Natural killer cell (primary cell): ENCODE measurements around the gene VSX1. TPM values are rescaled to one million over a fixed set of nuclear protein-coding genes. Genes with fewer than 3 reads are reported as not detected.
A peak's percentile ranks its signal among the peaks of the same experiment; 100 is the strongest.

Experiments
- ATAC-seq, 3 donors: fragments of 150-1000 bp in 2 of 3; fragments of 200-7000 bp in 1 of 3; cut with Tn5 transposase; 1 replicate in 1 of 3; 2 replicates in 2 of 3; pipeline ENCODE4 v1.10.0; 2021; ENCODE audit warnings: mild to moderate bottlenecking in 2 of 3, moderate library complexity in 2 of 3
- DNase-seq, 2 donors: peaks; one replicate each; pipeline versions ENCODE4 v3.0.0 to v3.0.0-alpha.2; 2013 to 2021; ENCODE audit warnings: mixed read lengths in 1 of 2
- H3K27ac ChIP-seq: one replicate; pipeline ENCODE4 v1.5.1; 2013; ENCODE audit warnings: mild to moderate bottlenecking, low read length
- H3K27me3 ChIP-seq: one replicate; pipeline ENCODE4 v1.6.1; 2013; ENCODE audit warnings: low read length; ENCODE audit not compliant: control insufficient read depth, insufficient read depth
- H3K36me3 ChIP-seq: one replicate; pipeline ENCODE4 v1.6.1; 2013; ENCODE audit warnings: low read length; ENCODE audit not compliant: control insufficient read depth, insufficient read depth
- H3K4me1 ChIP-seq: one replicate; pipeline ENCODE4 v1.6.1; 2013; ENCODE audit warnings: low read length; ENCODE audit not compliant: control insufficient read depth, insufficient read depth
- H3K4me3 ChIP-seq: one replicate; pipeline ENCODE4 v1.5.1; 2013; ENCODE audit warnings: low read length
- H3K9me3 ChIP-seq: one replicate; pipeline ENCODE4 v1.6.1; 2013; ENCODE audit warnings: low read length; ENCODE audit not compliant: control insufficient read depth, insufficient read depth
- H3K27ac Mint-ChIP-seq, 2 donors: one replicate each; pipeline ENCODE4 v1.8.0; 2022; ENCODE audit warnings: mild to moderate bottlenecking in 2 of 2, mixed read lengths in 2 of 2, moderate library complexity in 1 of 2
- H3K27me3 Mint-ChIP-seq, 2 donors: one replicate each; pipeline ENCODE4 v1.8.0; 2022; ENCODE audit warnings: low read depth in 2 of 2, mixed read lengths in 2 of 2
- H3K36me3 Mint-ChIP-seq: one replicate; pipeline ENCODE4 v1.8.0; 2022; ENCODE audit warnings: mixed read lengths
- H3K4me1 Mint-ChIP-seq, 2 donors: one replicate each; pipeline ENCODE4 v1.8.0; 2022; ENCODE audit warnings: mixed read lengths in 2 of 2
- H3K4me3 Mint-ChIP-seq: one replicate; pipeline ENCODE4 v1.8.0; 2022; ENCODE audit warnings: mild to moderate bottlenecking, moderate library complexity, mixed read lengths
- H3K9me3 Mint-ChIP-seq, 2 donors: one replicate each; pipeline ENCODE4 v1.8.0; 2022; ENCODE audit warnings: mixed read lengths in 2 of 2
- WGBS: methylation state at CpG from one replicate; pipeline ENCODE4 v1.1.7; 2013; ENCODE audit warnings: missing lambda C conversion rate; ENCODE audit not compliant: insufficient coverage; 5-methylcytosine and 5-hydroxymethylcytosine counted together
- intact Hi-C: fragments of 100-400 bp; cut with micrococcal nuclease; formaldehyde crosslinking; loops from one replicate; pipeline ENCODE4 v1.14.2; 2022
- total RNA-seq, 4 donors: library from RNA; stranded (reverse); fragments of 120-200 nt in 1 of 4; gene quantifications; one replicate each; pipeline versions ENCODE4 v1.2.3 to v1.2.4, GENCODE V29; 2013 to 2022
- TF ChIP-seq, protein P1 (sequence below): fragments of 200-600 bp; IDR thresholded peaks from one replicate; pipeline ENCODE4 v1.8.0; 2022; ENCODE audit warnings: antibody characterized with exemption

Gene VSX1
- total RNA-seq, 3 donors from 2014 or later (not counting 1 experiment from before 2014, with no cell fraction given), result not detected

DNA sequence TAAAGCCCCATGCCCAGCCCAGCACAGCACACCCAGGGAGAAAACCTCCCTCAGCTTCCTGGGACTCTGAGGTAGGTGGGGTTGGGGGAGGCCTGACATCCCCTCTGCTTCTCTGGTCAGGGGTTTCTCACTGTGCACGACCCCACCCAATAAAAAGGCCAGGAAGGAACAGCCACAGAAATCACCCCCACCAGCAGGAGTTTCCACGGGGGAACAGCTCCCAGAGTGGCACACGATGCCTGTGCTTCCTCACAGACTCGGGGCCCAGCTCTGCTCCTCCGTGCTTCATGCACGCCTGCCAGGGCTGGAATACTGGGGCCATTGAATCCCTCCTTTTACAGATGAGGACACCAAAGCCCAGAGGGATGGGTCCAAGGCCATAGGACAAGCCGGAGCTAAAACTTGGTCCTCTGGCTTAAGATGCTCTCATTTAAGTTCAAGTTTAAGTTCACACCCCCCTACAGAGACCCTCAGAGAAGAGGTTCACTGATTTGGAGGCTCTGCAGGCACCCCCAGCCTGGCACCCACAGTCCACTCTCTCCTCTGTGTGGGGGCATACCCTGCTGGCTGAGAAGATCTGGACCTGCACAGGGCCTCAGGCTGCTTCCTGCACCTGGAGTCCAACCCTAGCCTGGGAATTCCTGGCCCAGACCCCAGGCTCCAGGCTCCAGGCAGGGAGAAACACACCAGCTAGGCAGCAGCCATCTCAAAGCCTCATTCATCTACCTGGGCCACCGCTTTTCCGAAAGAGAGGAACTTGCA is 38.3 kb downstream of the VSX1 start:
- H3K9me3 Mint-ChIP-seq, result no peaks in the 10 kb centered on the region
- H3K4me1 ChIP-seq, result peaks cover 45% of the 10 kb centered on the region
- TF ChIP-seq, protein P1, sequence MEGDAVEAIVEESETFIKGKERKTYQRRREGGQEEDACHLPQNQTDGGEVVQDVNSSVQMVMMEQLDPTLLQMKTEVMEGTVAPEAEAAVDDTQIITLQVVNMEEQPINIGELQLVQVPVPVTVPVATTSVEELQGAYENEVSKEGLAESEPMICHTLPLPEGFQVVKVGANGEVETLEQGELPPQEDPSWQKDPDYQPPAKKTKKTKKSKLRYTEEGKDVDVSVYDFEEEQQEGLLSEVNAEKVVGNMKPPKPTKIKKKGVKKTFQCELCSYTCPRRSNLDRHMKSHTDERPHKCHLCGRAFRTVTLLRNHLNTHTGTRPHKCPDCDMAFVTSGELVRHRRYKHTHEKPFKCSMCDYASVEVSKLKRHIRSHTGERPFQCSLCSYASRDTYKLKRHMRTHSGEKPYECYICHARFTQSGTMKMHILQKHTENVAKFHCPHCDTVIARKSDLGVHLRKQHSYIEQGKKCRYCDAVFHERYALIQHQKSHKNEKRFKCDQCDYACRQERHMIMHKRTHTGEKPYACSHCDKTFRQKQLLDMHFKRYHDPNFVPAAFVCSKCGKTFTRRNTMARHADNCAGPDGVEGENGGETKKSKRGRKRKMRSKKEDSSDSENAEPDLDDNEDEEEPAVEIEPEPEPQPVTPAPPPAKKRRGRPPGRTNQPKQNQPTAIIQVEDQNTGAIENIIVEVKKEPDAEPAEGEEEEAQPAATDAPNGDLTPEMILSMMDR, result no peak
- H3K36me3 Mint-ChIP-seq, result no peaks in the 10 kb centered on the region
- no peak overlapping the region for H3K4me3 ChIP-seq
- no peaks in the 10 kb centered on the region for H3K27me3 Mint-ChIP-seq
- intact Hi-C loops, result no loop called here
- peak overlapping the region; percentile 84 for H3K4me3 Mint-ChIP-seq
- H3K27ac Mint-ChIP-seq, result peak overlapping the region; percentile 96
- no peaks in the 10 kb centered on the region for H3K27me3 ChIP-seq
- peaks cover 35% of the 10 kb centered on the region for H3K36me3 ChIP-seq
- no peaks in the 10 kb centered on the region for H3K9me3 ChIP-seq
- H3K27ac ChIP-seq, result peak overlapping the region; percentile 86
- WGBS, result 82% methylated on average over 9 of the region's 9 CpGs
- H3K4me1 Mint-ChIP-seq, result peaks cover 21 to 40% of the 10 kb centered on the region in 2 donors
- ATAC-seq (no peak), DNase-seq (no peak)

DNA sequence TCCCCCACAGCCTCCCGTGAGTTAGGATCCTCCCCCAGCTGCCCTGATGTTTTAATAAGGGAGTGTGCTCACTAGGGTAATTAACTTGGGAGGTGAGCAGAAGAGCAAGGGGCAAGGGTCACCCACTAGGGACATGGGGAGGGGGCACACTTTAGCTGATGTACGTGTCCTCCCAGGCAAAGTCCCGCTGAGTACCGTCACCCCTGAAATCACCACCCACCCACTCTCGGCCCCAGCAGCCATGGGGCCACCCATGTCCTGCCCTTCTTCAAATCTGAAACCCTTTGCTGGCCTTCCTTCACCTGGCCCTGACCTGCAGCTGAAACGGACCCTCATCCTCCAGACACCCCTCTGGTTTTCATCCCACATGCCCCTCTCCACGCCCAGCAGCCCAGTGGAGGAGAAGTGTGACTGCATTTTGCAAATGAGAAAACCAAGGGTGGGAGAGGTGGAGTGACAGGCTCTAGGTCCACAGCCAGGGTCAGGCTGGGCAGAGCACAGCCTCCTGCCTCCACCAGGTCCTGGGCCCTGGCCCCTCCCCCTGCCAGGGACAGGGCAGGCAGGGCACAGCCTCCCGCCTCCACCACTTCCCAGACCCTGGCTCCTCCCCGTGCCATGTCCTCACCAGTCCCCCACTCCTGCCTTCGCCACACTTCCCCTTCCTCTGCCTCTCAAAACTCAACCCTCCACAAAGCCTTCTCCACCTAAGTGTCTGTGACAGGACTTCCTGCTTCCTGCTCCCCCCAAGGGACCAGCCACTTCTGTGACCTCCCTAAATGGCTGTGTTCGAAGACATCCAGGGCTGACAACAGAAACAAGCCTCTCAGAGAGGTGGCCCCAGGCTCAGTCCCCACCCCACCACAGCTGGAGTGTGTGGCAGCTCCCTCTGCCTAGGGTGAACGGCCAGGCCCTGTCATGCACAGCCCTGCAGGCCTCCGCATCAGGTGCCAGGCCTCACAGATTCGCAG is 39.1 kb downstream of the VSX1 start:
- peak overlapping the region; percentile 84 for H3K4me3 Mint-ChIP-seq
- WGBS, result 41% methylated on average over 10 of the region's 14 CpGs
- H3K4me1 ChIP-seq, result peaks cover 54% of the 10 kb centered on the region
- DNase-seq, result peak; percentile 39 to 73
- intact Hi-C loops, result no loop called here
- no peaks in the 10 kb centered on the region for H3K36me3 Mint-ChIP-seq
- H3K4me3 ChIP-seq, result no peak overlapping the region
- H3K36me3 ChIP-seq, result peaks cover 28% of the 10 kb centered on the region
- H3K27ac ChIP-seq, result peak overlapping the region; percentile 86
- H3K9me3 Mint-ChIP-seq, result no peaks in the 10 kb centered on the region
- no peaks in the 10 kb centered on the region for H3K27me3 ChIP-seq
- no peaks in the 10 kb centered on the region for H3K27me3 Mint-ChIP-seq
- ATAC-seq, result peak; percentile 83 to 87 (median 85)
- H3K27ac Mint-ChIP-seq, result peak overlapping the region; percentile 96
- peaks cover 29 to 42% of the 10 kb centered on the region in 2 donors for H3K4me1 Mint-ChIP-seq
- H3K9me3 ChIP-seq, result no peaks in the 10 kb centered on the region
- TF ChIP-seq, protein P1, result no peak

DNA sequence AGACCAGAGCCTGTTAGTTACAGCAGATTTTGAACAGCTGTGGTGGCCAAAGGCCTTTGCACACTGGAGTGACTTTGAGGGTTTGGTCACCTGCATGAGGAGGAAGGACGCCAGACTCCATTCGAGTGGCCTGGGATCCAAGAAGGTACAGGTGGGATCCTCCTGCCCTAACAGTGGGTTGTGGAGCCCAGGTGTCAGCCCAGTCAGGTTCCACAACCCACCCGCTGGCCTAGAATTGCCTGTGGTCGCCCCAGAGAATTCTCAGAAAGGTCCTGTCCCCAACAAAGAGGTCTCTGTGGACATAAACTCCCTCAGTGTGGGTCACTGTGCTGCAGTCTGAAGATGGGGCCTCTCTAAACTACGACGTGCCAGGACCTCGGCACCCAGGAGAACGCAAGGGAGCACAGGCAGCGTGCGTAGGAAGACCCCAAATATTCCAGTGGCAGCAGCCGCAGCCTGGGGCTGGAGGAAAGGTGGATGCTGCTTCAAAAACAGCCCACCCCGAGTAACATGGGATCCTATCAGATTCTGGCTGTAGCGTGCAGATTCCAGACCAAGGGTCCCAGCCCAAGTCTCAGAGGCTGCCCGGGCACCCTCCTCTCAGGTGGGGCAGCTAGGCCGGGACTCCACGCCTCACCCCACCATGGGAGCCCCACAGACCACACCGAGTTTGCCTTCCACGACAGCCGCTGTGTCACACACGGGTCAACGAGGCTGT is 40.0 kb downstream of the VSX1 start:
- Mint-ChIP-seq H3K27me3 (no peaks in the 10 kb centered on the region), H3K9me3 (no peaks in the 10 kb centered on the region), H3K4me1 (peaks cover 38 to 49% of the 10 kb centered on the region in 2 donors), H3K4me3 (no peak overlapping the region), H3K36me3 (no peaks in the 10 kb centered on the region), H3K27ac (peak overlapping the region; percentile 96)
- peaks cover 20% of the 10 kb centered on the region for H3K36me3 ChIP-seq
- H3K4me1 ChIP-seq, result peaks cover 62% of the 10 kb centered on the region
- no peak overlapping the region for H3K4me3 ChIP-seq
- H3K27ac ChIP-seq, result peak overlapping the region; percentile 86
- TF ChIP-seq, protein P1, result no peak
- WGBS, result 97% methylated on average over 17 of the region's 21 CpGs
- intact Hi-C loops, result no loop called here
- DNase-seq (no peak), ATAC-seq (no peak)
- no peaks in the 10 kb centered on the region for H3K9me3 ChIP-seq
- no peaks in the 10 kb centered on the region for H3K27me3 ChIP-seq
